Left hindlimb (tissue), 1 donor: ENCODE data around the gene SLC12A1.
"Not testable (repeated sequence)": the region's sequence is repeated elsewhere in the genome, so short reads cannot be mapped to it uniquely, and the experiment has no call there.

Experiments
- DNase-seq: peaks from one replicate; pipeline ENCODE4 v3.0.0-alpha.2; 2018

Gene SLC12A1

GRCh38 chr15:48313216-48313615, 107.1 kb downstream of the SLC12A1 start:
- DNase-seq: no peak

GRCh38 chr15:48315041-48315440, 108.9 kb downstream of the SLC12A1 start:
- no peak for DNase-seq

GRCh38 chr15:48317221-48317620, 111.1 kb downstream of the SLC12A1 start:
- no peak for DNase-seq

DNA sequence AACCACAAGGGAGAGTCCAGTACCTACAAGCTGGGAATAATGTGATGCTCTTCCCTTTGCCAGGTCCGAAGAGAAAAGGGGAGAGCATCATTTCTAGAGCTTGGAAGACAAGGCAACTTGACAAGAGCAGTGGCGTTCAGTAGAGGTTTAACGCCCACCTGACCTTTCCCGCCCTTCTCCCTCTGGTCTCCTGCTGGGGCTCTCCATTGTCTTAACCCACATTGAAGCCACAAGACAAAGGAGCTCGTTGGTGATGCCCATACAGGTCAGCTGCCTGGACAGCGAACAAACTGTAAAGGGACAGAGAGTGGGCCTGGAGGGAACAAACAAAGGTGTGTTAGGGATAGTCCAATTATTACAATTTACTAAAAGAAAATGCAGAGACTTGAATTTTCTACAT, 112.0 kb downstream of the SLC12A1 start:
- no peak for DNase-seq

DNA sequence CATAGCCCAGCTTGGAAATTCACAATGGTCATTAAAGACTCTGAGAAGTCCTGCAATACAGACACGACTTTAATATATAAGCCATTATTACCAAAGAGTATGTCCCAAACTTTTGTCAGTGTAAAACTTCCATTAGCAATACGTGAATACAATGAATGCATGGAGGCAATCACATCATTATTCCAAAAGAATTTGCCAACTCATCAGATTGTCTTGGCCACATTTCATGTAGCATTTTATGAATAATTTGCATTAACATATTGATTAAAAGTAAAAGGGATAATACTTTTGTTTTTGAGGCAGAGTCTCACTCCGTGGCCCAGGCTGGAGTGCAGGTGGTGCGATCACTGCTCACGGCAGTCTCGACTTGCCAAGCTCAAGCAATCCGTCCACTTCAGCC, 117.2 kb downstream of the SLC12A1 start:
- DNase-seq: no peak

- DNase-seq: no peak
Observed at GRCh38 chr15:48324949-48325348, 118.8 kb downstream of the SLC12A1 start.

DNA sequence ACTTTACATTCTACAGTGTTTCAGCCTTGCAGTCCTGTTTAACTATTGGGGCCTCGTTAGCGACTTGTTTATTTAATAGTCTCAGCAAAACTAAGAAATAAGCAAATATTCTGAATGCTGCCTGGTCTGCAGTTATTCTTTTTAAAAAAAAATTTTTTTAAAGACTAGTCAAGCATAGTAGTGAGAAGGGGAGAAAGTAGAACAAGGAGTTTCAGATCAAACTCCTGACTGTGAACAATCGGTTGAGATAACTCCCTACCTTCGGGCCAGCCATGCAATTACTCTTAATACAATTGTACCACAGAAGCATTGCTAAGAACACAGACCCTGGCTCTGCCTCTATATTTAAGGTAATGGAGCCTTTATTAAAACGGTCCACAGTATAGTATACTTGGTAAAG, 119.3 kb downstream of the SLC12A1 start:
- no peak for DNase-seq

DNA sequence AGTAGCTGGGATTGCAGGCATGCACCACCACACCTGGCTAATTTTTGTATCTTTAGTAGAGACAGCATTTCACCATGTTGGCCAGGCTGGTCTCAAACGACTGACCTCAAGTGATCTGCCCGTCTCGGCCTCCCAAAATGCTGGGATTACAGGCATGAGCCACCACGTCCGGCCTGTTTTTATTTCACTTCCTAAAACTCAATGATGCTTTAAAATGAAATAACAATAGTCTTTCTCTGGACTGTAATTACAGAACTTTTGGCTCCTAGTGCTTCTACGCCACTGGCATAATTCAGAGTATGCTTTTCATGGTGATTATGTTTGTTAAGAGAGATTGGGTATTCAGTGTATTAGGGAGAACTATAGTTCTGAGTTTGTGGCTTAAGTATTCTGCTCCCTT, 120.1 kb downstream of the SLC12A1 start:
- not testable (repeated sequence) for DNase-seq

DNA sequence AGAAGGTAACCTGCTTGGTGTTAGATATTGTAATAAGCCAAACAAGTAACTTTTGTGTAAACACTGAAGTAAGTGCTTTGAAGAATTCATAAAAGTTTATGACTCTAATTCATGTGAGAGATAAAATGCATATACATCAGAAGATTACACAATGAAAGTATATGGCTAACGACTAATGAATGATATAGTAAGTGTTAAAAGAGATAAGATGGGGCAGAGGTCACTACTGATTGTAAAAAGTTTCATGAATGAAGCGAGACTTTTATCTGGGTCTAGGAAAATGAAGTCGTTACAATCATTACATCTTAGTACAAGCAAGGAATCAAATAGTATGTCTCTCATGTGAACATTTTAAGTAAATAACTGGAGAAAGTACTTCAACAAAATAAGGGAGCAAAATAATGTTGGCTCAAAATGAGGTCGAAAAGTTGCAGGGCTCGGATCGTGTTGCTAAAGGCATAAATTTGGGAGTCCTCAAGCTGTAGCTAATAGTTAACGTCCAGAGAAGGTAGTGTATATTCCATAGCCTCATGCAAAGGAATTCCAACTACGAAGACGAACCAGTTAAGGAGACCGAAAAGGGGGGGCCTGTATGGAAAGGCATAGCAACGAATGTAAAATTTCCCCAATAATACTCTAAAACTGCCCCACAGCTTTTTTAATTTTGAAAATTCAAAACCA, 124.1 kb downstream of the SLC12A1 start:
- DNase-seq: no peak

DNA sequence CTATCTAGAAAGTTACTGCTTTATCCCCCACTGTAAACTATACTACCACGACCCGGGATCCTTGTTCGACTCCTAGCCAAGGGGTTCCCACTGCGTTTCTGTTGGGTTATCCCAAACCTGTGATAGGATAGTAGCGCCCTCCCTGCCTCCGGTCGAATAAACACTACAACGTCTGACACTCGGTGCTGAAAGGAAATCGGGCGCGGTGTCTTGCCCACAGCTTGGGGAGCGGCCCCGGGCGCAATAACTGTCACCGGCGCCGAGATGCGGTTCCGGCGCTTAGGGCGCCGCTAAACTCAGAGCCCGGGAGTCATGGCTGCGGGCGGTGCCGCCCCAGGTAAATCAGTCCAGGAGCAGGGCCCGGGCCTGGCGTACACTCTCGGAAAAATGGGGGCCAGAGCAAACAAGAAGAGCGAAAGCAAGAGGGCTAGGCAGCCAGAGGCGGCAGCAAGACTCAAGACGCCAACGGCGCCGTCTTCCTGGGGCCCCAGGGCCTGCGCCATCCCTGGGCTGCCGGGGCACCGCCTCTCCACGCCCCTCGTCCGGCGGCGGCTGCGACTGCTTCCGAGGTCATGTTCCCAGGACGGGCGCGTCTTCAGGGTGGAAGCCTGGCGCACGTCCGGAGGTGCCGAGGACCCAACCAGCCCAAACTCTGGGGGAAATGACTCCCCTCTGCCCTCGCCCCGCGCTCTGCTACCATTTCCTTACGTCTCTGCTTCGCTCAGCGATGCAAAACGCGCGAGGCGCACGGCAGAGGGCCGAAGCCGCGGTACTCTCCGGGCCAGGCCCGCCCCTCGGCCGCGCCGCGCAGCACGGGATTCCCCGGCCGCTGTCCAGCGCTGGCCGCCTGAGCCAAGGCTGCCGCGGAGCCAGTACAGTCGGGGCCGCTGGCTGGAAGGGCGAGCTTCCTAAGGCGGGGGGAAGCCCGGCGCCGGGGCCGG, 125.0 kb downstream of the SLC12A1 start, which contains the start of gene DUT:
Gene DUT, plus strand, starts transcription at position 575 of the 941 bp plus-strand sequence. Its CDS starts 87 bp downstream, at position 662.
- peak; percentile 92 for DNase-seq

GRCh38 chr15:48331796-48332641, 125.9 kb downstream of the SLC12A1 start:
- no peak for DNase-seq

- no peak for DNase-seq
Observed at GRCh38 chr15:48332642-48333034, 126.5 kb downstream of the SLC12A1 start.

DNA sequence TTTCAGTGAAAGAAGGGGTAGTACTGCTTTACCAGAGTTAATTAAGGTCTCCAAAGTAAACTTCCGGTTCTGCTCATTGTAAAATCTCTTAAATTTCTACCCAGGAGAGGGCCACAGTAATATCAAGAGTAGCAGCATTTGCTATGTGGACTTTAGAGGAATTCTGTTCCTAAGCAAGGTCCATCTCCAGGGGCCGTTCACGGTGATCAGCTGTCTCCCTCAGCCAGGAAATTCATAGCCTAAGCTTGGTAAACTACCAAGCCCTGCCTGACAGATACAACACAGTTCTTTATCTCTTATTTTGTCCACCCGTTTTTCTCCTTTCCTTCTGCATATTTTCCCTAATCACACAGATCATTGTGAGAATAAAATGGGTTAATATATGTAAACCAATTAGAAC, 127.4 kb downstream of the SLC12A1 start:
- DNase-seq: no peak

GRCh38 chr15:48334260-48334659, 128.2 kb downstream of the SLC12A1 start:
- DNase-seq: no peak

GRCh38 chr15:48336940-48337339, 130.8 kb downstream of the SLC12A1 start:
- DNase-seq: no peak

GRCh38 chr15:48337607-48338006, 131.5 kb downstream of the SLC12A1 start:
- no peak for DNase-seq

DNA sequence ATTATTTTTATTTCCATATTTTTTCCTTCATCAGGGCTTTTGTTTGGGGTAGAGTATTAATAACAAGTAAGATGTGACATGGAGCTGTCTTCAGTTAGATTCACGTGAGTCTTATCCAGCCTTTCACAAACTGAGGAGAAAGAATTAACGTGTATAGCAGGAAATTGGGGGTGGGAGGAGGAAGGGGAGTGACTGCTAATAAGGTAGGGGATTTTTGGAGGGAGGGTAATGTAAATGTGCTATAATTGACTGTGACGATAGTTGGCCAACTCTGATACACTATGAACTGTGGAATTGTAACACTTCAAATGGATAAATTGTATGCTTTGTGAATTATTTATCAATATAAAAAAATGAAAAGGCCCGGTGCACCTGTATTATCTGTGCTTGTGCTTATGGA, 134.0 kb downstream of the SLC12A1 start:
- no peak for DNase-seq

DNA sequence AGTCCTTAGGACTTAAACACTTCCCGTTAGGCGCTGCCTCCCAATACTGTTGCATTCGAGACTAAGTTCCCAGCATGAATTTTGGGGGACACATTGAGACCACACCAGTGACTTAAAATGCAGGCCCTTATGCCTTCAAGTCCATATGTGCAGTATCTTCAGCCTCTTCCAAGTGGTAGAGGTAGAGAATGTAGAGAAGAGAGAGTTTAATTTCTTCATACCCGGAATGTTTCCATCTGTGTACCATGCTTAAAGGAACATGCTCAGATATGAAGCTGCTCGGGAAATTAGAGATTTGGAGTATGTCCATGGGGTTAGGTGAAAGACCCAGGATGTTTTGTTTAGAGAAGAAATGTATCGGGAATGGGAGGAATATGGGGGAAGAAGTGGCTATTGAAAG, 137.8 kb downstream of the SLC12A1 start:
- no peak for DNase-seq

GRCh38 chr15:48345516-48345915, 139.4 kb downstream of the SLC12A1 start:
- no peak for DNase-seq

DNA sequence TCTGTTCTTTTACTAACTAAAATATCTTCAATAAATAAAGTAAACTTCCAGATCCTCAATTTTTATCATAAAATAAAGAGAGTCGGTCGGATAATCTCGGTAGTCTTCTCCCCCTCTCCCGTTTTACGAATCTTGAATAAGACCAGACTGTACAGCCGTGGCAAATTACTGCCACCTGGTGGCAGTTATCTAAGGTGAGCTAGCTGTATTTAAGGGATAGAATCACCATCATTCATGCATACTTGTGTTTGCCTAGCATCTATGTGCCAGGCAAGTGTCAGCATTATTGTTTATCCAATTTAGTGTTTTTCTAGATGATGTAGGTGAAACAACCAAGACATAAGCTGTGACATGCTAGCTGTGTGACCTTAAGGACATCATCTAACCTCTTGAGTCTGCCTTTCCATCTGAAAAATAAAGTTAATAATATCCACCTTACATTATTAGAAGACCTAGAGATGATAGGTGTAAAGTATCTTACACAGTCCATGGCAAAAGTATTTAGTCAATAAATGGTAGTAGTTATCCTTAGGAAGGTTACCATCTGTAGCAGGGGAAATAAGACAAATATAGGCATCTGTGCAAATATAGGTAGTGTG, 146.5 kb downstream of the SLC12A1 start:
- DNase-seq: no peak
